Endodermal cell (in vitro differentiated cells): ENCODE measurements around the gene AMY1A. TPM values are rescaled to one million over a fixed set of nuclear protein-coding genes. Genes with fewer than 3 reads are reported as not detected.
"Not testable (repeated sequence)": the region's sequence is repeated elsewhere in the genome, so short reads cannot be mapped to it uniquely, and the experiment has no call there.

ENCODE experiments used
- DNase-seq: peaks from one replicate; pipeline ENCODE4 v3.0.0-alpha.2; 2017
- H3K27ac ChIP-seq: 2 replicates; pipeline ENCODE4 v1.5.1; 2013; ENCODE audit warnings: mild to moderate bottlenecking, low read depth, low read length, moderate library complexity
- H3K27me3 ChIP-seq: 2 replicates; pipeline ENCODE4 v1.6.1; 2013; ENCODE audit warnings: mild to moderate bottlenecking, low read length, moderate library complexity; ENCODE audit not compliant: insufficient read depth, control insufficient read depth, poor library complexity, severe bottlenecking
- H3K36me3 ChIP-seq: 2 replicates; pipeline ENCODE4 v1.7.0; 2013; ENCODE audit warnings: mild to moderate bottlenecking, low read length, moderate library complexity; ENCODE audit not compliant: control insufficient read depth, insufficient read depth
- H3K4me1 ChIP-seq: one replicate; pipeline ENCODE4 v1.7.0; 2013; ENCODE audit warnings: low read length; ENCODE audit not compliant: control insufficient read depth, insufficient read depth
- H3K4me3 ChIP-seq: 2 replicates; pipeline ENCODE4 v1.5.1; 2013; ENCODE audit warnings: mild to moderate bottlenecking, low read length, moderate library complexity
- H3K9ac ChIP-seq: 2 replicates; pipeline ENCODE4 v1.6.1; 2013; ENCODE audit warnings: mild to moderate bottlenecking, low read length, moderate library complexity; ENCODE audit not compliant: poor library complexity, severe bottlenecking; ENCODE audit errors: extremely low read depth
- H3K9me3 ChIP-seq: 2 replicates; pipeline ENCODE4 v1.6.1; 2013; ENCODE audit warnings: mild to moderate bottlenecking, low read length, moderate library complexity; ENCODE audit not compliant: control insufficient read depth
- H3K27ac Mint-ChIP-seq: 2 replicates; pipeline ENCODE4 v1.8.0; 2020; ENCODE audit warnings: mixed read lengths
- H3K27me3 Mint-ChIP-seq: 2 replicates; pipeline ENCODE4 v1.8.0; 2021; ENCODE audit warnings: mild to moderate bottlenecking, mixed read lengths; ENCODE audit not compliant: insufficient read depth
- H3K36me3 Mint-ChIP-seq: 2 replicates; pipeline ENCODE4 v1.8.0; 2020; ENCODE audit warnings: low read depth, mixed read lengths
- H3K4me1 Mint-ChIP-seq: 2 replicates; pipeline ENCODE4 v1.8.0; 2020; ENCODE audit warnings: mixed read lengths
- H3K4me3 Mint-ChIP-seq: 2 replicates; pipeline ENCODE4 v1.8.0; 2020; ENCODE audit warnings: mild to moderate bottlenecking, moderate library complexity, mixed read lengths
- H3K9me3 Mint-ChIP-seq: 2 replicates; pipeline ENCODE4 v1.8.0; 2020; ENCODE audit warnings: mild to moderate bottlenecking, mixed read lengths
- WGBS, 2 experiments: methylation state at CpG; one replicate each; pipeline versions ENCODE4 v1.1.5 to v1.1.7; 2013; ENCODE audit warnings: missing lambda C conversion rate in 2 of 2, mixed read lengths in 1 of 2; ENCODE audit not compliant: insufficient coverage in 1 of 2, insufficient read length in 1 of 2; 5-methylcytosine and 5-hydroxymethylcytosine counted together
- total RNA-seq, 2 donors: library from RNA; stranded (reverse); fragmentation: NEBNext Ultra II Directional in 1 of 2; extraction: Animal tissue kit (Norgen Biotek cat#: 25700) in 1 of 2; gene quantifications; 2 replicates in 1 of 2; 3 replicates in 1 of 2; pipeline ENCODE4 v1.2.1, GENCODE V29; 2021

Gene AMY1A
- total RNA-seq, 2 donors from 2014 or later = not detected

- H3K4me1 Mint-ChIP-seq = not testable (repeated sequence)
- no CpG with 5 or more reads among the region's 3 CpGs for WGBS, 2 experiments
These were observed 5.3 kb upstream of the AMY1A start for GRCh38 chr1:103650305-103650704.

GRCh38 chr1:103650889-103651288 lies 4.7 kb upstream of the AMY1A start:
- H3K36me3 Mint-ChIP-seq, H3K4me1 ChIP-seq, DNase-seq, H3K9me3 ChIP-seq, H3K4me1 Mint-ChIP-seq, H3K9me3 Mint-ChIP-seq, H3K27me3 ChIP-seq, H3K27ac ChIP-seq, H3K27me3 Mint-ChIP-seq, H3K36me3 ChIP-seq, H3K9ac ChIP-seq, H3K4me3 Mint-ChIP-seq, H3K4me3 ChIP-seq, H3K27ac Mint-ChIP-seq: not testable (repeated sequence)
- WGBS, 2 experiments = no CpG with 5 or more reads among the region's 4 CpGs

More at GRCh38 chr1:103650305-103650704, 5.3 kb upstream of the AMY1A start:
- not testable (repeated sequence) for H3K9me3 ChIP-seq, H3K9me3 Mint-ChIP-seq, H3K36me3 ChIP-seq, H3K27ac Mint-ChIP-seq, H3K36me3 Mint-ChIP-seq, H3K4me3 Mint-ChIP-seq, H3K27me3 ChIP-seq, H3K9ac ChIP-seq, H3K27me3 Mint-ChIP-seq, H3K27ac ChIP-seq, DNase-seq, H3K4me1 ChIP-seq, H3K4me3 ChIP-seq

DNA sequence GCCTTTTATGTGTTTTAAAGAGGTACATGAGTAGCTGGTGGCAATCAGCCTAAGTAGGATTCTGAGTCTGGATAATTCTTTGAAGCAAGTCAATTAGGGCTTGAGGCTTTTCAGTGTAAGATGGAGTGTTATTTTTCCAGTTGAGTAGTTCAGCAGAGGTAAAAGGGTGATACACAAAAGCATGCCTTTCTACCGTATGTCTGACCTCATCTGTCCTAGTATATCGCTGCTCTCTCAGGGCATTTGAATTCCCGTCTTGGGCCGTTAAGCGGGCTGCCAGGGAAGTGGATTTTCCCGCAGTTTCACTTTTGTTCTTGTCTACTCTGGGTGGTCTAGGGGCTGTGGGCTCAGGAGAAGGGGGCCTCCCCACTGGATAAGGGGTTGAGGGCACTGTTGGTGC lies 1.4 kb upstream of the AMY1A start:
- not testable (repeated sequence) for DNase-seq, H3K9ac ChIP-seq, H3K4me1 Mint-ChIP-seq, H3K27me3 Mint-ChIP-seq, H3K9me3 Mint-ChIP-seq, H3K27ac ChIP-seq, H3K27me3 ChIP-seq, H3K36me3 ChIP-seq, H3K4me1 ChIP-seq, H3K4me3 ChIP-seq, H3K36me3 Mint-ChIP-seq, H3K27ac Mint-ChIP-seq, H3K4me3 Mint-ChIP-seq, H3K9me3 ChIP-seq
- no CpG with 5 or more reads among the region's 6 CpGs for WGBS, 2 experiments

GRCh38 chr1:103676335-103676734 lies 20.8 kb downstream of the AMY1A start:
- not testable (repeated sequence) for H3K4me1 ChIP-seq, H3K27me3 Mint-ChIP-seq, H3K4me3 Mint-ChIP-seq, DNase-seq, H3K36me3 ChIP-seq, H3K9me3 ChIP-seq, H3K27ac ChIP-seq, H3K4me3 ChIP-seq, H3K9me3 Mint-ChIP-seq, H3K27ac Mint-ChIP-seq, H3K9ac ChIP-seq, H3K4me1 Mint-ChIP-seq, H3K36me3 Mint-ChIP-seq, H3K27me3 ChIP-seq
- WGBS, 2 experiments = no CpG with 5 or more reads among the region's 3 CpGs

- H3K9me3 Mint-ChIP-seq = not testable (repeated sequence)
- no CpG with 5 or more reads among the region's 5 CpGs for WGBS, 2 experiments
These were observed 40.5 kb downstream of the AMY1A start, which contains the start of gene AMY1B for GRCh38 chr1:103696110-103696509. AMY1B (minus strand) TSS chr1:103696210; CDS start chr1:103695639, 571 bp downstream.

DNA sequence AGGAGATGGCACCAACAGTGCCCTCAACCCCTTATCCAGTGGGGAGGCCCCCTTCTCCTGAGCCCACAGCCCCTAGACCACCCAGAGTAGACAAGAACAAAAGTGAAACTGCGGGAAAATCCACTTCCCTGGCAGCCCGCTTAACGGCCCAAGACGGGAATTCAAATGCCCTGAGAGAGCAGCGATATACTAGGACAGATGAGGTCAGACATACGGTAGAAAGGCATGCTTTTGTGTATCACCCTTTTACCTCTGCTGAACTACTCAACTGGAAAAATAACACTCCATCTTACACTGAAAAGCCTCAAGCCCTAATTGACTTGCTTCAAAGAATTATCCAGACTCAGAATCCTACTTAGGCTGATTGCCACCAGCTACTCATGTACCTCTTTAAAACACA lies 41.9 kb downstream of the AMY1A start:
- DNase-seq, H3K4me1 Mint-ChIP-seq, H3K4me3 Mint-ChIP-seq, H3K9me3 ChIP-seq, H3K36me3 Mint-ChIP-seq, H3K27ac Mint-ChIP-seq, H3K9me3 Mint-ChIP-seq, H3K4me1 ChIP-seq, H3K27me3 ChIP-seq, H3K36me3 ChIP-seq, H3K4me3 ChIP-seq, H3K27me3 Mint-ChIP-seq, H3K9ac ChIP-seq, H3K27ac ChIP-seq: not testable (repeated sequence)
- WGBS, 2 experiments = no CpG with 5 or more reads among the region's 6 CpGs

More at GRCh38 chr1:103696110-103696509, 40.5 kb downstream of the AMY1A start, which contains the start of gene AMY1B:
- H3K4me1 ChIP-seq, DNase-seq, H3K36me3 ChIP-seq, H3K4me3 Mint-ChIP-seq, H3K4me1 Mint-ChIP-seq, H3K9me3 ChIP-seq, H3K9ac ChIP-seq, H3K36me3 Mint-ChIP-seq, H3K27me3 Mint-ChIP-seq, H3K27ac ChIP-seq, H3K27ac Mint-ChIP-seq, H3K4me3 ChIP-seq, H3K27me3 ChIP-seq: not testable (repeated sequence)

GRCh38 chr1:103700669-103701068 lies 45.1 kb downstream of the AMY1A start:
- not testable (repeated sequence) for H3K4me3 ChIP-seq, H3K4me1 Mint-ChIP-seq, H3K36me3 ChIP-seq, H3K4me1 ChIP-seq, H3K4me3 Mint-ChIP-seq, H3K27ac ChIP-seq, H3K27me3 Mint-ChIP-seq, DNase-seq, H3K36me3 Mint-ChIP-seq, H3K9me3 ChIP-seq, H3K9ac ChIP-seq, H3K9me3 Mint-ChIP-seq, H3K27me3 ChIP-seq, H3K27ac Mint-ChIP-seq
- no CpG with 5 or more reads among the region's 4 CpGs for WGBS, 2 experiments
